SK-N-DZ (cell line): ENCODE data around the gene CCDC144A. TPM values are rescaled to one million over a fixed set of nuclear protein-coding genes. Genes with fewer than 3 reads are reported as not detected.
A peak's percentile ranks its signal among the peaks of the same experiment; 100 is the strongest.
"Not testable (repeated sequence)": the region's sequence is repeated elsewhere in the genome, so short reads cannot be mapped to it uniquely, and the experiment has no call there.

Experiments
- DNase-seq: peaks from one replicate; pipeline ENCODE4 v3.0.0-alpha.2; 2015; ENCODE audit warnings: low spot score
- polyA plus RNA-seq, 2 experiments: library from polyadenylated mRNA; depleted of rRNA; stranded (reverse); fragments of >200 nt; gene quantifications; 2 replicates each; pipeline ENCODE4 v1.2.3, GENCODE V29; 2014

Gene CCDC144A
- 0.08 TPM in 1 of 2 replicates, not detected in the other for polyA plus RNA-seq (2014; cell fraction: cytosol; rRNA removed)
- 0.09 and 0.20 TPM in 2 replicates for polyA plus RNA-seq (2014; cell fraction: nucleus; rRNA removed)

DNA sequence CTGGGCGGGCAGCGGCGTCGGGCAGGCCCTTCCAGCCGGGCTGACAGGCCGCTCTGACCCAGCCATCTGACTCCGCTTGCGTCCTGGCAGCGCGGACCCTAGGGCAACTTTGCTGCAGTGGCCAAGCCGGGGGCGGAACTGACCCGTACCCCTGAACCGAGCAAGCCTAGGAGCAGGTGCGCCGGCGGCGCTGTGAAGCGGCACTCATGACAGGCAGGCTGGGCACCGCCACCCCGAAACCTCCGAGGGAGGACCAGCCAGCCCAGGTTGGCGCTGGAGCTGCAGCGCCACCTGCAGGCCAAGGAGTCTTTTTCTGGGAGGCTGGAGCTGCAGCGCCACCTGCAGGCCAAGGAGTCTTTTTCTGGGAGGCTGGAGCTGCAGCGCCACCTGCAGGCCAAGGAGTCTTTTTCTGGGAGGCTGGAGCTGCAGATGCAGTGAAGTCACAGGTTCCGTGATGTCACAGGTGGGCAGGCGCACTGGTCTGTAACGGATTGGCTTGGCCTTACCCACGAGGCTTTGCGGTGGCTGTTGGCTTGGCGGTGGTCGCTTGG, at the start of gene CCDC144A:
TSS of gene CCDC144A (plus strand) at position 511 of the 551 bp plus-strand sequence. CDS start 160 bp downstream, outside the sequence.
- not testable (repeated sequence) for DNase-seq

GRCh38 chr17:16649585-16649984, 40.5 kb upstream of the CCDC144A start:
- no peak for DNase-seq

DNA sequence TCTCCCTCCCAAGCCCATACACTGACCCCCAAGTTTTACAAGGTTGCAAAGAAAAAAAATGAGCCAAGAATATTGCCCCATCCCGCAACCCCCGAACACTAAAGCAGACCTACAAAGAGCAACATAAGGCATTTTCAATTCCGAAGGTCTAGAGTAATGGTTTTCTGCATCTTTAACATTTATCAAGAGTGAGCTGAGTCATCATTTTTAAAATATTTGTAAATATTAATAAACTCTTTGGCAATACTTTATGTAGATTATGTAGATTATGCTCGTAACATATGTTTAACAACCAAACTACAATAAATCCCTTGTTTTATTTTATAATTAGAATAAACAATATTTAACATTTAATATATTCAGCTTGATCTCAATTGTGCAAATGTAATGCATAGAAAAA, 37.8 kb upstream of the CCDC144A start:
- DNase-seq, result no peak

- no peak for DNase-seq
Observed at GRCh38 chr17:16652847-16653366, 37.1 kb upstream of the CCDC144A start.

GRCh38 chr17:16653367-16654041, 36.5 kb upstream of the CCDC144A start, which contains the start of gene ZNF624:
Gene ZNF624 (minus strand): TSS chr17:16653850.
- peak; percentile 94 for DNase-seq

GRCh38 chr17:16661217-16661616, 28.8 kb upstream of the CCDC144A start:
- DNase-seq, result no peak

GRCh38 chr17:16662936-16663335, 27.1 kb upstream of the CCDC144A start:
- DNase-seq, result no peak

- DNase-seq, result not testable (repeated sequence)
Observed at GRCh38 chr17:16666553-16666906, 23.5 kb upstream of the CCDC144A start.

GRCh38 chr17:16666907-16667636, 23.0 kb upstream of the CCDC144A start:
- DNase-seq, result peak; percentile 34

DNA sequence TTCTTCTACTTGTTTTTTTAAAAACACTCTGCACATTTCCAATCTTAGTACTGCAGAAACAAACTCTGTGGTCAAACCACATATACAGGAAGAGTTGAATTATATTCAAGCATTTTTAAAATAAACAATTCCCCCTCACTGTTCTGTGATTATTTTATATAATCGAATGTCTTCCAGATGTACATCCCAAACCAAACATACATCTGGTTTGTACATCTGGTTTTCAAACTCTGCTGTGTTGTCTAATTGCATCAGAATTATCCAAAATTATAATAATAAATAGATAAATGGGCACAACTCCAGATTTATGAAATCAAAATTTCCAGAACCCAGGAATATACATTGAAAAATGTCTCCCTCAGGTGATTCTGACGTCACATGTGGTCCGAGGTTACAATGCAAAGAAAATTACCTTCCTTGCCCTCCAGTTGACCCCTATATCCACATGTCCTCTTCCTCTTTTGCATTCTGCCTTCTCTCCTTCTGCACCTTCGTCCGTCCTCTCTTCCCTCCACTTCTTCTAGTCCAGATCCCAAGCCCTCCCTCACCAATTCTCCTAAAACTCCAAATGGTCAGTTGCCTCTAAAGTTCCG, 13.3 kb upstream of the CCDC144A start:
- no peak for DNase-seq

DNA sequence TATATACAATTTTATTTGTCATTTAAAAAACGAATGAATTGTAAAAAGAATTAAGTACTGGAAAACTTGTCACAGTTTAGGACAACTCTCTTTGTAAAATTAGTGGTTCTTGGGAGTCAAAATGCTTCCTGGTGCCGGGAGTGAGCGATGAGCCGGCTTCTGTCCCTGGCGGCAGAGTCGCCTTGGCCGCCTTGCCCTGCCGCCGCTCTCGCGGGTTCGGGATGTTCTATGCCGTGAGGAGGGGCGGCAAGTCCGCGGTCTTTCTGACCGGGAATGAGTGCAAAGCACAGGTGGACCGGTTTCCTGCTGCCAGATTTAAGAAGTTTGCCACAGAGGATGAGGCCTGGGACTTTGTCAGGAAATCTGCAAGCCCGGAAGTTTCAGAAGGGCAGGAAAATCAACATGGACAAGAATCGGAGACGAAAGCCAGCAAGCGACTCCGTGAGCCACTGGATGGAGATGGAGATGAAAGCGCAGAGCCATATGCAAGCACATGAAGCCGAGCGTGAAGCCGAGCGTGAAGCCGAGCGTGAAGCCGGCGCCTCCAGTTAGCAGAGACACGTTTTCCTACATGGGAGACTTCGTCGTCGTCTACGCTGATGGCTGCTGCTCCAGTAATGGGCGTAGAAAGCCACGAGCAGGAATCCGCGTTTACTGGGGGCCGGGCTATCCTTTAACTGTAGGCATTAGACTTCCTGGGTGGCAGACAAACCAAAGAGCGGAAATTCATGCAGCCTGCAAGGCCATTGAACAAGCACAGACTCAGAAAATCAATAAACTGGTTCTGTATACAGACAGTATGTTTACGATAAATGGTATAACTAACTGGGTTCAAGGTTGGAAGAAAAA, 6.5 kb upstream of the CCDC144A start:
- DNase-seq, result peak; percentile 30

DNA sequence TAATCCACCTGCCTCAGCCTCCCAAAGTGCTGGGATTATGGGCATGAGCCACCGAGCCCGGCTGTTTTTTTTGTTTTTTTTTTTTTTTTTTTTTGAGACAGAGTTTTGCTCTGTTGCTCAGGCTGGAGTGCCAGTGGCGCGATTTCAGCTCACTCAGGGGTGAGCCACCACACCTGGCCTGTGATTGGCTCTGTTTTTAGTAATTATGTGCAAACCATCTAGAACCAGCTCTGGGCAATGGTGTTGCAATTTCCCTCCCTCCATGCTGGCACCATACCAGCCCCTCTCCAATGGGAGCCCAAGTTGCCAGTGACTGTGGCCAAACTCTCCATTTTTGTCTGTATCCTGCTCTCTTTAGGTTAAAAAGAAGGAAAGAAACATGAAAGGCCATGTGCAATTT, 4.0 kb upstream of the CCDC144A start:
- not testable (repeated sequence) for DNase-seq

GRCh38 chr17:16687151-16687550, 2.9 kb upstream of the CCDC144A start:
- DNase-seq, result not testable (repeated sequence)

DNA sequence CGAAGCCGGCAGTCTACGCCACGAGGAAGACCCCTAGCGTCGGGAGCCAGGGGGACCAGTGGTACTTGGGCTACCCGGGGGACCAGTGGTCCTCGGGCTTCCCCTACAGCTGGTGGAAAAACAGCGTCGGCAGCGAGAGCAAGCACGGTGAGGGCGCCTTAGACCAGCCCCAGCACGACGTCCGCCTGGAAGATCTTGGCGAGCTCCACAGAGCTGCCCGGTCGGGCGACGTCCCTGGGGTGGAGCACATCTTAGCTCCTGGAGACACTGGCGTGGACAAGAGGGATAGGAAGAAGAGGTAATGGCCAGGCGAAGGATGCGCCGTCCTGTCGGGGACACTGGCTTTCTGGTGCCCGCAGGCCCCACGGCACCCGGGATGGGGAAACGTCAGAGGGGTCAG, 406 bp downstream of the CCDC144A start:
- not testable (repeated sequence) for DNase-seq

DNA sequence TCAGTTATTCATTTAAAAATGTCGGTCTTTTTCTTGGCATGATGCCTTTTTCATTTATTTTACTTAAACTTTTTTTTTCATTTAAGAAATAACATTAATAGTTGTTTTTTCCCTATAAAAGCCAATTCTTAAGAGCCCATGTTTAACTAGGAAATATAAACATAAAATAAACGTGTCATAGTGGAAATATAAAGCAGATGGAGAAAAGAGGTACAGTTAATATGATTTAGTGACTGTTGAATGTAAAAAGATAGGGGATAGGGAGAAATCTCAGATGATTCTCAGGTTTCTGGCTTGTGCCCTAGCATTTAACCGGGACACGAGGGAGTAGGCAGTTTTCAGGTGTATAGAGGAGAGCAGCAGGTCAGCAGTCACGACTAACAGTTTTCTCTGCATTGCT, 7.6 kb downstream of the CCDC144A start:
- not testable (repeated sequence) for DNase-seq

DNA sequence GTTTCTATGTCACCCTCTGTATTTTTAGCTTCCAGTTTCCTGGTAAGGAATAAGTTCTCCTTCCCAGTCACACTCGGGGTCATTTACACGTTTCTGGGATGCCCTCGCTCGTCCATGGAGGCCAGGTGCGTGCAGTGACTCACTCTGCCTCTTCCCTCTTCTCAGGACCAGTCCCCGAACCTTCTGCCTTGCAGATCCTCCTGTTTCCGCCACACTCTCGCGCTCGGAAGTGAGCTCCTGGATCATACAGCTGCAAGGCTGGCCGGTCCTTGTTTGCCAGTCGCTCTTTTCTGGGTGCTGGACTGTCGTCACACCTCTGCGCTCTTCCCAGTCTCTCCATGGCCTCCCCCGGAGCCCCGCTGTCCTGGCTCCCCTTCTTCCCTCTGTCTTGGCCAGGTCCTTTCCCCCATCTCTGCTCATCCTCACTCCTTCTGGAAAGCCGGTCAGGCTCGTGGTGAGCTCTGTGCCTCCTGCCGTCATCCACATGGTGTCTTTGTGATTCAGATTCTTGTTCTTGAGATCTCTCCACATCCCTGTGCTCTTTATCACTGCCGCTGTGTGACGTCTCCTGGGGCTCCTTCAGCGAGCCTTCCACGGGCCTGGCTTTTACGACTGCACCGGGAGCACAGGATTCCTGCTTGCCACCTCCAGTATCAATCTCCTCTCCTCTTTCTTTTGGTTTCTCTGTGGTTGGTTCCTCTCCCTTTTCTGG, 55.6 kb downstream of the CCDC144A start:
- not testable (repeated sequence) for DNase-seq

GRCh38 chr17:16746571-16746970, 56.5 kb downstream of the CCDC144A start:
- DNase-seq, result not testable (repeated sequence)

- DNase-seq, result not testable (repeated sequence)
Observed at GRCh38 chr17:16750515-16750914, 60.5 kb downstream of the CCDC144A start.

- DNase-seq, result not testable (repeated sequence)
Observed at GRCh38 chr17:16751224-16751923, 61.3 kb downstream of the CCDC144A start.

GRCh38 chr17:16751924-16752287, 61.9 kb downstream of the CCDC144A start:
- DNase-seq, result not testable (repeated sequence)
